ENCODE measurements around the gene LYPD6B.

Gene LYPD6B

GRCh38 chr2:149188291-149188690 lies 149.8 kb downstream of the LYPD6B start:
- H3K27me3 Mint-ChIP-seq (ENCODE audit: low read depth), result peaks cover 7% of the 10 kb centered on the region
- H3K27ac Mint-ChIP-seq, result no peak overlapping the region
- H3K36me3 Mint-ChIP-seq (ENCODE audit: low read depth), result no peaks in the 10 kb centered on the region
- no peaks in the 10 kb centered on the region for H3K9me3 Mint-ChIP-seq
- no peak for TF ChIP-seq CTCF (IDR thresholded peaks at IDR 0.05; ENCODE audit: unreplicated experiment in 3 of 3)
- peaks cover 4% of the 10 kb centered on the region for H3K4me1 Mint-ChIP-seq
- H3K4me3 Mint-ChIP-seq, result no peak overlapping the region

- no peaks in the 10 kb centered on the region for H3K9me3 Mint-ChIP-seq
- no peak for TF ChIP-seq CTCF (IDR thresholded peaks at IDR 0.05; ENCODE audit: unreplicated experiment in 3 of 3)
- H3K4me1 Mint-ChIP-seq, result peaks cover 2% of the 10 kb centered on the region
- peaks cover 10% of the 10 kb centered on the region for H3K27me3 Mint-ChIP-seq (ENCODE audit: low read depth)
- H3K4me3 Mint-ChIP-seq, result no peak overlapping the region
- no peaks in the 10 kb centered on the region for H3K36me3 Mint-ChIP-seq (ENCODE audit: low read depth)
- no peak overlapping the region for H3K27ac Mint-ChIP-seq
These were observed 151.3 kb downstream of the LYPD6B start for GRCh38 chr2:149189769-149190168.

GRCh38 chr2:149191915-149192314 lies 153.4 kb downstream of the LYPD6B start:
- Mint-ChIP-seq H3K4me3 (no peak overlapping the region), H3K27me3 (ENCODE audit: low read depth) (peaks cover 3% of the 10 kb centered on the region), H3K36me3 (ENCODE audit: low read depth) (no peaks in the 10 kb centered on the region), H3K27ac (no peak overlapping the region), H3K9me3 (no peaks in the 10 kb centered on the region), H3K4me1 (no peaks in the 10 kb centered on the region)
- no peak for TF ChIP-seq CTCF (IDR thresholded peaks at IDR 0.05; ENCODE audit: unreplicated experiment in 3 of 3)

GRCh38 chr2:149192427-149192826 lies 153.9 kb downstream of the LYPD6B start:
- Mint-ChIP-seq H3K27ac (no peak overlapping the region), H3K36me3 (ENCODE audit: low read depth) (no peaks in the 10 kb centered on the region), H3K9me3 (no peaks in the 10 kb centered on the region), H3K4me3 (no peak overlapping the region), H3K27me3 (ENCODE audit: low read depth) (peaks cover 3% of the 10 kb centered on the region), H3K4me1 (no peaks in the 10 kb centered on the region)
- TF ChIP-seq CTCF (IDR thresholded peaks at IDR 0.05; ENCODE audit: unreplicated experiment in 3 of 3), result no peak

- Mint-ChIP-seq H3K27ac (no peak overlapping the region), H3K36me3 (ENCODE audit: low read depth) (no peaks in the 10 kb centered on the region), H3K9me3 (no peaks in the 10 kb centered on the region), H3K27me3 (ENCODE audit: low read depth) (no peaks in the 10 kb centered on the region), H3K4me1 (no peaks in the 10 kb centered on the region), H3K4me3 (no peak overlapping the region)
- TF ChIP-seq CTCF (IDR thresholded peaks at IDR 0.05; ENCODE audit: unreplicated experiment in 3 of 3), result no peak
These were observed 161.6 kb downstream of the LYPD6B start for GRCh38 chr2:149200109-149200520.

GRCh38 chr2:149204686-149205085 lies 166.2 kb downstream of the LYPD6B start:
- Mint-ChIP-seq H3K36me3 (ENCODE audit: low read depth) (no peaks in the 10 kb centered on the region), H3K4me1 (no peaks in the 10 kb centered on the region), H3K27me3 (ENCODE audit: low read depth) (no peaks in the 10 kb centered on the region), H3K4me3 (no peak overlapping the region), H3K9me3 (no peaks in the 10 kb centered on the region), H3K27ac (no peak overlapping the region)
- no peak for TF ChIP-seq CTCF (IDR thresholded peaks at IDR 0.05; ENCODE audit: unreplicated experiment in 3 of 3)
